ENCODE results near the gene ANO6.
"Not testable (repeated sequence)": the region's sequence is repeated elsewhere in the genome, so short reads cannot be mapped to it uniquely, and the experiment has no call there.

Gene ANO6, protein sequence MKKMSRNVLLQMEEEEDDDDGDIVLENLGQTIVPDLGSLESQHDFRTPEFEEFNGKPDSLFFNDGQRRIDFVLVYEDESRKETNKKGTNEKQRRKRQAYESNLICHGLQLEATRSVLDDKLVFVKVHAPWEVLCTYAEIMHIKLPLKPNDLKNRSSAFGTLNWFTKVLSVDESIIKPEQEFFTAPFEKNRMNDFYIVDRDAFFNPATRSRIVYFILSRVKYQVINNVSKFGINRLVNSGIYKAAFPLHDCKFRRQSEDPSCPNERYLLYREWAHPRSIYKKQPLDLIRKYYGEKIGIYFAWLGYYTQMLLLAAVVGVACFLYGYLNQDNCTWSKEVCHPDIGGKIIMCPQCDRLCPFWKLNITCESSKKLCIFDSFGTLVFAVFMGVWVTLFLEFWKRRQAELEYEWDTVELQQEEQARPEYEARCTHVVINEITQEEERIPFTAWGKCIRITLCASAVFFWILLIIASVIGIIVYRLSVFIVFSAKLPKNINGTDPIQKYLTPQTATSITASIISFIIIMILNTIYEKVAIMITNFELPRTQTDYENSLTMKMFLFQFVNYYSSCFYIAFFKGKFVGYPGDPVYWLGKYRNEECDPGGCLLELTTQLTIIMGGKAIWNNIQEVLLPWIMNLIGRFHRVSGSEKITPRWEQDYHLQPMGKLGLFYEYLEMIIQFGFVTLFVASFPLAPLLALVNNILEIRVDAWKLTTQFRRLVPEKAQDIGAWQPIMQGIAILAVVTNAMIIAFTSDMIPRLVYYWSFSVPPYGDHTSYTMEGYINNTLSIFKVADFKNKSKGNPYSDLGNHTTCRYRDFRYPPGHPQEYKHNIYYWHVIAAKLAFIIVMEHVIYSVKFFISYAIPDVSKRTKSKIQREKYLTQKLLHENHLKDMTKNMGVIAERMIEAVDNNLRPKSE

DNA sequence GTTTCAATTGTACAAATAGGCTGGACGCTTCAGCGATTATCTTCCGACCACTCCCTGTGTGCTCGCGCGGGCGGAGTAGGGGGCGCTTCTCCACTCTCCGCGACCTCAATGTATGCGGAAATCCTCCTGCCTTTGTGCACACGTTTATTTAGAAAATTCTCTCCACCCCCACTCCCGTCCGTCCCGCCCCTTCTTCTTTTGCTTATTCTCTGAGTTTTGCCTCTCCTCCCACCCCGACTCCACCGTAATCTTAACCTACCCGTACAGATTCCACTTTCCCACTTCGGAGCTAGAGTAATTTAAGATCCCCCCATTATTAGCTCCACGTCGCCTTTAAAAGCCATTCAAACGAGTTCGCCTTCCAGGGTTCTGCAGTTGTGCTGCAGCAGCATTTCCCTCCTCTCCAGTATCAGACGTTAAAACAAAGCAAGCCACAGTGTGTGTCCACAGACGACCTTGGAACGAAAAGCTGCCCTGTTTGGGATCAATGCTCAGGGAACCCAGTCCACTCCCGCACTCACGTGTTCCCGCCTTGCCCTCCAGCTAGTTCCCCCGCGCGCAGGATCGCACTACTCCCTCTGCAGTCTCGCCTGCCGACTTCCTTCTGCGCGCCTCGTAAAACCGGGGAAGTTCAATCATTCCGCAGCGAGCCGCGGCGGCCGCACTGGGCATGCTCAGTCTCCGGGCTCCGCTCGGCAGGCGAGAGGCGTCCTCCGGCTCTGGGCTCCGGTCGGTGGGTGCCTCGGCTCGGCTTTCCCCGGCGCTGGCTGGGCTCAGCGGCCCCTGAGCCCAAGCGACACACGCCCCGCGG lies at the start of gene ANO6:
TSS of gene ANO6 (plus strand) at position 677 of the 811 bp plus-strand sequence. CDS start 227 bp downstream, outside the sequence.
- ATAC-seq: peak; percentile 81 to 82

GRCh38 chr12:45168976-45169375 lies 46.9 kb upstream of the ANO6 start:
- ATAC-seq: no peak

GRCh38 chr12:45170456-45171042 lies 45.3 kb upstream of the ANO6 start:
- peak in 1 of 2 donors; percentile 56 for ATAC-seq

DNA sequence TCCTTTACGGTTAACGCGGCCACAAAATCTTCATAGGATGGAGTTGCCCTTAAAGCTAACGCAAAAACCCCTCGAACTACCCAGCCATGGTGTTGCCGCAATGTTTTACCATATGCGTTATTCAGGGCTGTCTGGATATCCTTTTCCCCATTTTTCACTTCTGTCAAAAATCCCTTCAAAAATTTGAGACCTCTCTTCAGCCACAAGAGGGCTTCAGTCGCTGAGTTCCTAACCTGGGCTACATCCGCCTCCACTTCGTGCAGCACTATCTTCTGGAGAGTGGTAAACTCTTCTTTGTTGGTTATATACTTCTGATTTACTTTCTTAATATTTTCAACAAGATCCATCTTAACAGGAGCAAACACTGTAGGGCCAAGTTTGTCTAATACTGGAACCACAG lies 42.6 kb upstream of the ANO6 start:
- not testable (repeated sequence) for ATAC-seq

- ATAC-seq: no peak
These were observed 41.3 kb upstream of the ANO6 start for GRCh38 chr12:45174595-45174994.

GRCh38 chr12:45178771-45179170 lies 37.1 kb upstream of the ANO6 start:
- ATAC-seq: no peak

GRCh38 chr12:45182511-45182910 lies 33.4 kb upstream of the ANO6 start:
- ATAC-seq: no peak

DNA sequence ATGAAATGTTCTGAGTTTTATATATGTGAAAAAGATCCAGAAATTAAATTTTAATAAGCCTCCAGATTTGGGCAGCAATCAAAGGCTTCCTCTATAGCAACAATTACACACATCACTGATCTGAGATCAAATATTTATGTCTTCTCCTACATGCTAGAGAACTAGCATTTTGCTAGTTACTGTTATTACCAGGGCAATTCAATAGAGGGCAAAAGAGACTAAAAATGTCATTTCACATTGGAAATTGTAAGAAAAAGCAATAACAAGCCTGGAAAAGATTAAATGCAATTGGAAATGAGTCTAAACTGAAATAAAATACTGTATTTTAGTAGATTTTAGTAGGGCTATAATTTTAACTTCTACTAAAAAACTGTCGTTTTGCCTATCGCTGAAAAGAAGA lies 32.6 kb upstream of the ANO6 start:
- ATAC-seq: no peak

- no peak for ATAC-seq
These were observed 31.5 kb upstream of the ANO6 start for GRCh38 chr12:45184147-45184963.

- ATAC-seq: no peak
These were observed 29.1 kb upstream of the ANO6 start for GRCh38 chr12:45186762-45187161.

DNA sequence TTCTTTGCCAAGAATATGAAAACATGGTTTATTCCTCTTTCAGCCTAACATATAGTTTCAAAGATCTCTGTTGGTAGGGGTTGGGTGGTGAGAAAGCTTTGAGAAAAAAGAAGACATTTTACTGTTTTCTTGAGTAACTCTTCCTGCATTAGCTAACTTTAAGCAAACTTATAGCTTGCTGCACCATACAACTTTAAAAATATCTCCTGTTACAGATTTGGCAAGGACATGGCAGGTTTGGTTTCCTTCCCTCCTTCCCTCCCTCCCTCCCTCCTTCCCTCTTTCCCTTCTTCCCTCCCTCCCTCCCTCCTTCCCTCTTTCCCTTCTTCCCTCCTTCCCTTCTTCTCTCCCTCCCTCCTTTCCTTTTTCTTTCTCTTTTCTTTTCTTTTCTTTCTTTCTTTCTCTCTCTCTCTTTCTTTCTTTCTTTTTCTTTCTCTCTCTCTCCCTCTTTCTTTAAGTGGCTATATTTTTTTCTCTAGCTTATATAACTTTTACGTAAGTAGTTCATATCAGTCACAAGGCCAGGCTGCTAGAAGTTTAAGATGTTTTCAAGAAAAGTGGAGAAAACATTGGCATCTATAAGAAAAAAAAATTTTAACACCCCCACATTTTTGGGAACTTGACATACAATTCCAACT lies 26.0 kb upstream of the ANO6 start:
- ATAC-seq: no peak

DNA sequence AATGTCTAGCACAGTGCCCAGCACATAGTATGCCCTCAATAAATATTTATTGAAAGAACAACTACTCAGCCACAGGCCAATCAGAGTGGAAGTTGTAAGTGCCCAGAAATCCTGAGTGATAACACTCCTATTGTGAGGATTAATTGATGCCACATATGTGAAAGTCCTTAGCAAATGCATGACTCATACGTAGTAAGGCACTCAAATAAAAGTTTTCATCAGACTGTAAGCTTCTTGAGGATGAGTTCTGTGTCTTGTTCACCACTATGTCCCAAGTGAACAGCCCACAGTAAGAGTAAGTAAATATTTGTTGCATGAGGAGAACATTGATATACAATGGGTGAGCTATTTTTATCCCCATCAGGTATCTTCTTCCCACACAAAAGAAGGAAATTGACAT lies 24.7 kb upstream of the ANO6 start:
- peak in 1 of 2 donors; percentile 63 for ATAC-seq

DNA sequence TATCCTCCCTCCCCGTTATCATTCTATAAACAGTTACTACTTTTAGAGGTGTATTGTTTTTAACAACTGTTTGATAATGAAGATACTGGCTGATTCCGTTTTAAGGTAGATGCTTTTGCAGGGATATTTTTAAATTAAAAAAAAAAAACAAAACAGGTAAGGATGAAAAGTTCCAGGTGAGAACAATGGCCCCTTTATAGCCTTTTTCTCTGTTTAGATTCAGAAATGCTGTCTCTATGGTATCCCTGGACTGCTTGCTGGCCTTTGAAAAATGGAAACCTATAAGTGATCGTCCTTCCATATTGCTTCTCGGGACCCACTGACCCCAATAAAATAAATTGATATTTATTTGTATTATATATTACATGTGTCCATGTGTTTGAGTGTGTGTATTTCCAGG lies 23.2 kb upstream of the ANO6 start:
- no peak for ATAC-seq

GRCh38 chr12:45200491-45201043 lies 15.3 kb upstream of the ANO6 start:
- ATAC-seq: peak; percentile 60 to 67

DNA sequence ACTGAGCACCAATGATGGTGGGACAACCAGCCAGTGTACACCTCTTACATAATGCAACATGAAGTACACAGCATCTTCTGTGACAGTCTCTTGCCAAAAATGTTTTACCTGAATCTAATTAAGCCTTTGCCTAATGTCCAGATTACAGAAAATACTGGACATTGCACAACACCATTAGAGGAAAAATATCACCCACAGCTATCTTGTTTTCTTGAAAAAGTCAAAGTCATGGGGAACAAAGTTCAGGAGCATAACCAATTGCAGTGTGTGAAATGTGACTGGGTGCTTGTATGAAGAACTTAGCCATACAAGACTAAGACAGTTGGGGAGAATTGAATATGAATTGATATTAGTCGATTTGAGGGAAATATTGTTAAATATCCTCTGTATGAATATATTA lies 12.1 kb upstream of the ANO6 start:
- no peak for ATAC-seq

GRCh38 chr12:45204757-45205156 lies 11.1 kb upstream of the ANO6 start:
- ATAC-seq: no peak

DNA sequence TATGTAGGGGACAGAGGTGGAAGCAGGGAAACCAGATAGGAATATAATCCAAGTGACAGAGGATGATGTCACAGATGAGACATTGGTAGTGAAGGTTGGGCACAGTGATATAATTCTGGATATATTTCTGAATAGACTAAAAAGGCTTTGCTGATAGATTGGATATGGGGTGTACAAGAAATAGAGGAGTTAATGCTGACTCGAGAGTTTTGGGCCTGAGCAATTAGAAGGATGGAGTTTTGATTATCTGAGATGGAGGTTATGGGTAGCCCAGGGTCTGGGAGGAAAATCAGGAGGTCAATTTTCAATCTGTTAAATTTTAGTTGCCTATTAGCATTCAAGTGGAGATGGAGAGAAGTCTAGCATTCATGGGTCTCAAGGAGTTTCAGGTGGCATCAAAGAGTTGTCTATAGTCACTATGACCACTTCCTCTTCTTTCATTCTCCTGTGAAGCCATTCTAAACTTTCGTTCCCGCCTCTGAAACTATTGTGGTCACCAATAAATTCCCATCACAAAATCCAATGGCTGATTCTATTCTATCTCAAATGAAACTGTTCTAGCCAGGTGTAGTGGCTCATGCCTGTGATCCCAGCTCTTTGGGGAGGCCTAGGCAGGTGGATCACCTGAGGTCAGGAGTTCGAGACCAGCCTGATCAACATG lies 10.6 kb upstream of the ANO6 start:
- no peak for ATAC-seq

- no peak for ATAC-seq
These were observed 7.0 kb upstream of the ANO6 start for GRCh38 chr12:45208604-45209487.

- ATAC-seq: no peak
These were observed 6.1 kb upstream of the ANO6 start for GRCh38 chr12:45209784-45210183.
